Measurements from ENCODE around the gene PDIA5. TPM values are rescaled to one million over a fixed set of nuclear protein-coding genes. Genes with fewer than 3 reads are reported as not detected.
A peak's percentile ranks its signal among the peaks of the same experiment; 100 is the strongest.

Gene PDIA5
- total RNA-seq, 1 experiment from 2014 or later = 31.2 TPM

- DNase-seq (ENCODE audit: low read depth) = no peak
Measured at GRCh38 chr3:123119388-123119787, 52.6 kb downstream of the PDIA5 start.

- no peak for DNase-seq (ENCODE audit: low read depth)
Measured at GRCh38 chr3:123119802-123120201, 53.0 kb downstream of the PDIA5 start.

GRCh38 chr3:123120573-123120972 lies 53.7 kb downstream of the PDIA5 start:
- no peak for DNase-seq (ENCODE audit: low read depth)

- DNase-seq (ENCODE audit: low read depth) = no peak
Measured at GRCh38 chr3:123122057-123122456, 55.2 kb downstream of the PDIA5 start.

- DNase-seq (ENCODE audit: low read depth) = no peak
Measured at GRCh38 chr3:123122525-123123315, 55.9 kb downstream of the PDIA5 start.

GRCh38 chr3:123123716-123124616 lies 57.1 kb downstream of the PDIA5 start:
- no peak for DNase-seq (ENCODE audit: low read depth)

- no peak for DNase-seq (ENCODE audit: low read depth)
Measured at GRCh38 chr3:123124971-123125370, 58.1 kb downstream of the PDIA5 start.

GRCh38 chr3:123126031-123126430 lies 59.2 kb downstream of the PDIA5 start:
- no peak for DNase-seq (ENCODE audit: low read depth)

- DNase-seq (ENCODE audit: low read depth) = no peak
Measured at GRCh38 chr3:123126653-123127052, 59.8 kb downstream of the PDIA5 start.

- DNase-seq (ENCODE audit: low read depth) = no peak
Measured at GRCh38 chr3:123129092-123129491, 62.3 kb downstream of the PDIA5 start.

- no peak for DNase-seq (ENCODE audit: low read depth)
Measured at GRCh38 chr3:123129532-123129931, 62.7 kb downstream of the PDIA5 start.

GRCh38 chr3:123130079-123130750 lies 63.4 kb downstream of the PDIA5 start:
- no peak for DNase-seq (ENCODE audit: low read depth)

- no peak for DNase-seq (ENCODE audit: low read depth)
Measured at GRCh38 chr3:123134671-123135070, 67.8 kb downstream of the PDIA5 start.

- no peak for DNase-seq (ENCODE audit: low read depth)
Measured at GRCh38 chr3:123137001-123137400, 70.2 kb downstream of the PDIA5 start.

- DNase-seq (ENCODE audit: low read depth) = no peak
Measured at GRCh38 chr3:123138839-123139444, 72.1 kb downstream of the PDIA5 start.

GRCh38 chr3:123139522-123139921 lies 72.7 kb downstream of the PDIA5 start:
- DNase-seq (ENCODE audit: low read depth) = no peak

GRCh38 chr3:123140550-123140949 lies 73.7 kb downstream of the PDIA5 start:
- no peak for DNase-seq (ENCODE audit: low read depth)

- no peak for DNase-seq (ENCODE audit: low read depth)
Measured at GRCh38 chr3:123141276-123141675, 74.5 kb downstream of the PDIA5 start.

- DNase-seq (ENCODE audit: low read depth) = peak; percentile 13
Measured at GRCh38 chr3:123143669-123144411, 77.0 kb downstream of the PDIA5 start.

GRCh38 chr3:123147754-123148535 lies 81.1 kb downstream of the PDIA5 start:
- DNase-seq (ENCODE audit: low read depth) = no peak
